Astrocyte (in vitro differentiated cells and primary cell): Measurements from ENCODE around the gene GABBR2. TPM values are rescaled to one million over a fixed set of nuclear protein-coding genes. Genes with fewer than 3 reads are reported as not detected.

Experiments used
- DNase-seq: peaks from one replicate; pipeline ENCODE4 v3.0.0-alpha.2; 2010; ENCODE audit warnings: low read depth
- FAIRE-seq: peaks from 2 replicates; lab custom pipeline; 2011; peaks lifted over from hg19 to GRCh38; lab: Jason Lieb, UNC
- H2AFZ ChIP-seq: 2 replicates; pipeline ENCODE4 v1.6.0; 2012; ENCODE audit warnings: low read depth, low read length, inconsistent platforms
- H3K27ac ChIP-seq: 2 replicates; pipeline ENCODE4 v1.5.1; 2011; ENCODE audit warnings: low read depth, low read length, inconsistent platforms
- H3K27me3 ChIP-seq: 2 replicates; pipeline ENCODE4 v1.6.0; 2011; ENCODE audit warnings: low read length, inconsistent platforms; ENCODE audit not compliant: insufficient read depth
- H3K36me3 ChIP-seq: 2 replicates; pipeline ENCODE4 v1.5.1; 2011; ENCODE audit warnings: low read length, inconsistent platforms; ENCODE audit not compliant: insufficient read depth
- H3K4me1 ChIP-seq: 2 replicates; pipeline ENCODE4 v1.5.1; 2011; ENCODE audit warnings: low read length, inconsistent platforms; ENCODE audit not compliant: insufficient read depth
- H3K4me2 ChIP-seq: 2 replicates; pipeline ENCODE4 v1.6.0; 2012; ENCODE audit warnings: low read length, inconsistent platforms
- H3K4me3 ChIP-seq: 2 replicates; pipeline ENCODE4 v1.5.1; 2011; ENCODE audit warnings: low read depth, mild to moderate bottlenecking, low read length, inconsistent platforms; ENCODE audit not compliant: insufficient read depth
- H3K79me2 ChIP-seq: 2 replicates; pipeline ENCODE4 v1.6.0; 2012; ENCODE audit warnings: mild to moderate bottlenecking, low read length, inconsistent platforms; ENCODE audit not compliant: insufficient read depth
- H3K9ac ChIP-seq: 2 replicates; pipeline ENCODE4 v1.6.0; 2012; ENCODE audit warnings: mild to moderate bottlenecking, low read length, inconsistent platforms
- H3K9me3 ChIP-seq: 2 replicates; pipeline ENCODE4 v1.5.1; 2012; ENCODE audit warnings: low read depth, mild to moderate bottlenecking, low read length, inconsistent platforms; ENCODE audit not compliant: insufficient read depth
- H4K20me1 ChIP-seq: 2 replicates; pipeline ENCODE4 v1.6.0; 2012; ENCODE audit warnings: low read length, inconsistent platforms; ENCODE audit not compliant: insufficient read depth
- H3K27ac Mint-ChIP-seq: one replicate; pipeline ENCODE4 v1.8.0; 2021; ENCODE audit warnings: mild to moderate bottlenecking, mixed read lengths; ENCODE audit not compliant: unreplicated experiment
- H3K27me3 Mint-ChIP-seq: one replicate; pipeline ENCODE4 v1.8.0; 2021; ENCODE audit warnings: low read depth, mixed read lengths; ENCODE audit not compliant: unreplicated experiment
- H3K36me3 Mint-ChIP-seq: one replicate; pipeline ENCODE4 v1.8.0; 2021; ENCODE audit warnings: low read depth, mixed read lengths; ENCODE audit not compliant: unreplicated experiment
- H3K4me1 Mint-ChIP-seq: one replicate; pipeline ENCODE4 v1.8.0; 2021; ENCODE audit warnings: low read depth, mixed read lengths; ENCODE audit not compliant: unreplicated experiment
- H3K4me3 Mint-ChIP-seq: one replicate; pipeline ENCODE4 v1.8.0; 2021; ENCODE audit warnings: mild to moderate bottlenecking, moderate library complexity, mixed read lengths; ENCODE audit not compliant: unreplicated experiment
- H3K9me3 Mint-ChIP-seq: one replicate; pipeline ENCODE4 v1.8.0; 2021; ENCODE audit warnings: mild to moderate bottlenecking, mixed read lengths; ENCODE audit not compliant: unreplicated experiment
- EZH2 ChIP-seq: IDR thresholded peaks from 2 replicates; pipeline ENCODE4 v1.6.1; 2012; ENCODE audit warnings: mild to moderate bottlenecking, low read length, inconsistent platforms; ENCODE audit not compliant: insufficient read depth
- total RNA-seq: library from RNA; stranded (reverse); gene quantifications from 2 replicates; pipeline ENCODE4 v1.2.1, GENCODE V29; 2021
- TF ChIP-seq, protein P1 (sequence below): IDR thresholded peaks from 2 replicates; pipeline ENCODE4 v1.5.1; 2011; ENCODE audit warnings: low read depth, mild to moderate bottlenecking, inconsistent platforms, low read length, moderate library complexity; ENCODE audit not compliant: insufficient read depth

The GABBR2 gene
- total RNA-seq, 1 donor from 2014 or later, result 2.0 TPM

DNA sequence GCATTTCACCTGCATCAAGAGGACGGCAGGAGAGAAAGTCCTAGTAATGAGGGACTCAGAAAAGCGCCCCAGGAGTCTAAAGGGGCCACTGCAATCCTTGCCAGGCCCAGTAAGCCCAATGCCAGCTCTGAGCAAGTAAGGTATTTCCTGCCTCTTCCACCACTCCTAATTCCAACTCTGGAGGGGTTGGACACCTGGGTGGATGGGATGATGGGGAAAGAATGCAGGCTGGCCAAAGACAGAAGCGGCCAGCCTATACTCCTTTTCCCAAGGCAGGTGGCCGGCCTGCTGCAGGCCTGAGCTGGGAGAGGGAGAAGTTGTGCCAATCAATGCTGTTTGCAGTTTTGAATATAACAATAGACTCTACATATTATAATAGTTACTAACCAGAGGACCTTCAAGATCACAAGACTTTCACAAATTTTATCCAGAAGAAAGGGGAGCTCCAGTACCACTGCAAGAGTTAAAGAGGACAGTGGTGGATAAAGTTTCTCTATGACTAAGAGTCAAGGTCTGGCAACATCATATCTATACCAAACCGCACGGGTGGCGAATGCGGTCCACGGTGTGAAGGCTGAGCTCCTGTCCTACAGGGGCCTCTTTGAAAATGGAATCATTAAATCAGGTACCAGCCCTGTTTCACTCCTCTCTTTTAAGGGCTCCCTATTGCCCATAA lies 338.3 kb downstream of the GABBR2 start:
- Mint-ChIP-seq H3K9me3 (no peaks in the 10 kb centered on the region), H3K27ac (no peak overlapping the region), H3K36me3 (no peaks in the 10 kb centered on the region), H3K4me1 (peaks cover 19% of the 10 kb centered on the region), H3K27me3 (peaks cover 2% of the 10 kb centered on the region), H3K4me3 (no peak overlapping the region)
- Histone ChIP-seq H3K4me1 (peaks cover 28% of the 10 kb centered on the region), H3K79me2 (no peaks in the 10 kb centered on the region), H3K36me3 (no peaks in the 10 kb centered on the region), H3K27ac (no peak overlapping the region), H2AFZ (no peak overlapping the region), H3K4me2 (no peak overlapping the region), H3K27me3 (no peaks in the 10 kb centered on the region), H3K9me3 (peaks cover 9% of the 10 kb centered on the region), H3K9ac (no peak overlapping the region), H3K4me3 (no peak overlapping the region), H4K20me1 (no peaks in the 10 kb centered on the region)
- DNase-seq, result no peak
- no peak for FAIRE-seq
- no peak for TF ChIP-seq EZH2
- TF ChIP-seq, protein P1, sequence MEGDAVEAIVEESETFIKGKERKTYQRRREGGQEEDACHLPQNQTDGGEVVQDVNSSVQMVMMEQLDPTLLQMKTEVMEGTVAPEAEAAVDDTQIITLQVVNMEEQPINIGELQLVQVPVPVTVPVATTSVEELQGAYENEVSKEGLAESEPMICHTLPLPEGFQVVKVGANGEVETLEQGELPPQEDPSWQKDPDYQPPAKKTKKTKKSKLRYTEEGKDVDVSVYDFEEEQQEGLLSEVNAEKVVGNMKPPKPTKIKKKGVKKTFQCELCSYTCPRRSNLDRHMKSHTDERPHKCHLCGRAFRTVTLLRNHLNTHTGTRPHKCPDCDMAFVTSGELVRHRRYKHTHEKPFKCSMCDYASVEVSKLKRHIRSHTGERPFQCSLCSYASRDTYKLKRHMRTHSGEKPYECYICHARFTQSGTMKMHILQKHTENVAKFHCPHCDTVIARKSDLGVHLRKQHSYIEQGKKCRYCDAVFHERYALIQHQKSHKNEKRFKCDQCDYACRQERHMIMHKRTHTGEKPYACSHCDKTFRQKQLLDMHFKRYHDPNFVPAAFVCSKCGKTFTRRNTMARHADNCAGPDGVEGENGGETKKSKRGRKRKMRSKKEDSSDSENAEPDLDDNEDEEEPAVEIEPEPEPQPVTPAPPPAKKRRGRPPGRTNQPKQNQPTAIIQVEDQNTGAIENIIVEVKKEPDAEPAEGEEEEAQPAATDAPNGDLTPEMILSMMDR, result no peak

- DNase-seq, result no peak
- Histone ChIP-seq H3K36me3 (no peaks in the 10 kb centered on the region), H4K20me1 (no peaks in the 10 kb centered on the region)
Measured at GRCh38 chr9:98369896-98370295, 338.8 kb downstream of the GABBR2 start.

More at GRCh38 chr9:98369896-98370295, 338.8 kb downstream of the GABBR2 start:
- no peak for FAIRE-seq
- Mint-ChIP-seq H3K4me3 (no peak overlapping the region), H3K27ac (no peak overlapping the region), H3K27me3 (peaks cover 2% of the 10 kb centered on the region), H3K36me3 (no peaks in the 10 kb centered on the region), H3K4me1 (peaks cover 14% of the 10 kb centered on the region), H3K9me3 (no peaks in the 10 kb centered on the region)
- Histone ChIP-seq H3K27me3 (no peaks in the 10 kb centered on the region), H3K79me2 (no peaks in the 10 kb centered on the region), H3K27ac (no peak overlapping the region), H3K9ac (no peak overlapping the region), H3K9me3 (peaks cover 14% of the 10 kb centered on the region), H3K4me1 (peaks cover 22% of the 10 kb centered on the region), H3K4me2 (no peak overlapping the region), H3K4me3 (no peak overlapping the region), H2AFZ (no peak overlapping the region)
- TF ChIP-seq EZH2, result no peak
- TF ChIP-seq, protein P1, result no peak
